HPDE6-E6E7 (cell line): ENCODE measurements around the gene SOST.

ENCODE experiments used
- DNase-seq: peaks from one replicate; pipeline ENCODE4 v3.0.0; 2011; ENCODE audit warnings: missing footprints; ENCODE audit errors: extremely low spot score

The SOST gene

DNA sequence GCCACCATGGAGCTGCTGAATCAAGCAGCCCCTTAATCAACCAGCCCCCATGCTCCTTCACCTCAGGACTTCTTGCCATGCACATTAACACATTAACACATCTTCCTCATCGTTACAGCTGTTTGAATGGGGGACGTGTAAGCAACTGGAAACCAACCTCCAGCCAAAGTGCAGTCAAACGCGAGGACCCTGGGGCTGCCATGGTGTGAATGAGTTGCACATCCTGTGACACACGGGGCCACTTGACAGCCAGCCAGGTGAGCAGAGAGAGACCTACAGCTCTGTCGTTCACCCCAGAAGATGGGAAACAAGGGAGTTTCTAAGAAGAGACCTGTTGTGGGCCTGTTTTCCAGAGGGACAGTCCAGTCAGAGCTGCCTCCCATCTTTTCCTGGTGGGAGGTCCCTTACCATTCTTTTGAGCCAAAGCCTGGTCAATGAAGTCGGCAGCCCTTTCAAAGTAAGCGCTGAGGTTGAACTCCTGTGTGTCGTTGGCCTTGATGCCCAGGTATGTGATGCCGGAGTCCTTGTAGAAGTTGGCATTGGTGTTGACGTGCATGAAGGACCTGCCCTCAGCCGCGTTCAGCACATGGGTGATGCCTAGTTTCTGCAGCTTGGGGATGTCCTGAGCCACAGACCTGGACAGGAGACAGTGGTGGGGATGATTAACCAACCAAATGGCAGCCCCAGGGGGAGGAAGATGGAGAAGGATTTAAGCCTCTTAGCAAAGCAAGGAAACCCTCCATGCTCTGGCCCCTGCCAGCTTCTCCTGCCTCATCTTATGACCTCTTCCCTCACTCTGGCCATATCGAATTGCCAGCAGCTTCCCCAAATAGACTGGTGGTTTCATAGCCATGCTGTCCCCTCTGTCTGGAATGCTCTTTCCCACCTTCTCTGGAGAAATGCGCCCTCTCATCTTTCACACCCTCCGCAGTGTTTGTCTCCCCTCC, 16.0 kb upstream of the SOST start:
- no peak for DNase-seq

DNA sequence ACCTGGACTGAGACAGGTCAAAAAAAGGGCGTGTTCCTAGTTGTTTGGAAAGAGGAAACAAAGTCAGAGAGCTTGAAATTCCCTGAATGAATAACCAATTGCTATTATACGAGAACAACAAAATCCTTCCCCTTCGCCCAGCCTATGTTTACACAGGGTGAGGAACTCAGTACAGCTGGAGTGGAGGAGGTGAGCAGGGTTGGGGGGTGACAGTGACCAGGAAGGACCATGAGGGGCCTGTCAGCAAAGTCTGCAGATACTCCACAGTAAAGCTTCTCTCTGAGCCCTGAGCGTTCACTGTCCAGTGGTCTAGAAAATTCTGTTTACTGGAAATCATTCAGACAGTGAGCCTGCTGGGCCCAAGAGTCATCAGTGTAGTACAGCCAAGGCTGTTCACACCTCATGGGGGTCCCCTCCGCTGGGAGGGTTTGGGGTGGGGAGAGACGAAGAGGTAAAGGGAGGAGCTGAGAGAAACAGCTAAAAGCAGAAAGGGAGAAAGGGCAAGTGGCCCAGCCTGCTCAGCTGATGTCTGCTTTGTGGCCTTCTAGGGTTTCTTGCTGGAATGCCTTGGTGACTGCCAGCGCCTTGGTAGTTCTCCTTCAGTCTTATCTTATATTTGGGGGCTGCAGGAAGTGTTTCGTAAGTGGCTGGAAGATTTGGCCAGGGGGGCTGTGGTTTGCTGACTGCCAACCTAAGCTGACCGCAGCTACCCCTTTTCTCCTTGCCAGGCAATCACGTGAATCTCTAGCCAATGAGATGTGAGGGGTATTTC, 14.5 kb upstream of the SOST start:
- no peak for DNase-seq

DNA sequence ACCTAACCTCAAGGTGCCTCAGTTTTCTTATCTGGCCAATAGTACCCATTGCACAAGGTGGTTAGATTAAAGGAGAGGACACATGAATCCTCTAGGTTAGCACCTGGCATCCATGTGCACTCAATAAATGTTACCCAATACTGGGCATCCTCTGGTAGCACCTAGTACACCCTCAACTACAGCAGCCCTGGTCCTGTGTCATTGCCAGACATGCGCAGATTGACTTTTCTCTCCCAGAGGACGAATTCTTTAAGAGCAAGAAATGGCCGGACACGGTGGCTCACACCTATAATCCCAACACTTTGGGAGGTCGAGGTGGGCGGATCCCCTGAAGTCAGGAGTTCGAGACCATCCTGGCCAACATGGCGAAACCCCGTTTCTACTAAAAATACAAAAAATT, 12.9 kb upstream of the SOST start:
- DNase-seq: no peak

- DNase-seq: no peak
These were observed 12.4 kb upstream of the SOST start for GRCh38 chr17:43770957-43771356.

GRCh38 chr17:43769859-43770258, 11.3 kb upstream of the SOST start:
- DNase-seq: no peak

DNA sequence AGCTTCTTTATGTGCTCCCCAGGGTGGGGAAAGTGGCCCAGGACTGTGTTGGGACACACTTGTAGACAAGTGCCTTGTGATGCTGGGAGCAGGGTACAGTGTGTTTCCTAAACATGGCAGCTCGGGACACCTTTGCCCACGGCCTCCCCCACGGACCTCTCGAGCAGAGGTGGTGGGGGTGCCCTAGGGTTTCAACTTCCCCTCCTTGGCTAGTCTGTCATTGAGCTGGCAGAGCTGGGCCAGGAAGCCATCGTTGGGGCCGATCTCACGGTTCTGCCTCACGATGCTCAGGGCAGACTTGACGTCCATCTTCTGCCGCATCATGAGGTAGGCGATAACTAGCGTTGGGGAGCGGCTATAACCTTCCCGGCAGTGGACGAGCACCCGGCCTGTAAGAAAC, 10.8 kb upstream of the SOST start:
- no peak for DNase-seq

GRCh38 chr17:43768943-43769342, 10.4 kb upstream of the SOST start:
- no peak for DNase-seq

DNA sequence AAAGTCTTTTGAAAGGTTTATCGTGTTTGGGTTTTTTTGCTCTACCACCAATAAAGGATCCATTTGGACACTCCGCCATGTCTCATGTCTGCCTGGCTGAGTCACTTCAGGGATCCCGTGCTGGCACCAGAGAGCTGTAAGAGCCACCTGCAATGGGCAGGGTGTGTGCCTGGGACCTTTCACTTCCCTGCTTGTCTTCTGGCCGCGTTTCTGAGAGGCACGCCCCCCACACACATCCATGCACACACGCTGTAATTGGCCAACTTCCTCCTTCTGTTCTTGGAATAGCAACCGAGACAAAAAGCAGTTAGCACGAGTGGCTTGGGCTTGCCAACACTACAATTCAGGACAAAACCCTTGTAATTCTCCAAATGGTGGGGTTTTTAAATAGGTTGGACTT, 9.8 kb upstream of the SOST start:
- DNase-seq: no peak

- no peak for DNase-seq
These were observed 9.1 kb upstream of the SOST start for GRCh38 chr17:43767713-43768059.

DNA sequence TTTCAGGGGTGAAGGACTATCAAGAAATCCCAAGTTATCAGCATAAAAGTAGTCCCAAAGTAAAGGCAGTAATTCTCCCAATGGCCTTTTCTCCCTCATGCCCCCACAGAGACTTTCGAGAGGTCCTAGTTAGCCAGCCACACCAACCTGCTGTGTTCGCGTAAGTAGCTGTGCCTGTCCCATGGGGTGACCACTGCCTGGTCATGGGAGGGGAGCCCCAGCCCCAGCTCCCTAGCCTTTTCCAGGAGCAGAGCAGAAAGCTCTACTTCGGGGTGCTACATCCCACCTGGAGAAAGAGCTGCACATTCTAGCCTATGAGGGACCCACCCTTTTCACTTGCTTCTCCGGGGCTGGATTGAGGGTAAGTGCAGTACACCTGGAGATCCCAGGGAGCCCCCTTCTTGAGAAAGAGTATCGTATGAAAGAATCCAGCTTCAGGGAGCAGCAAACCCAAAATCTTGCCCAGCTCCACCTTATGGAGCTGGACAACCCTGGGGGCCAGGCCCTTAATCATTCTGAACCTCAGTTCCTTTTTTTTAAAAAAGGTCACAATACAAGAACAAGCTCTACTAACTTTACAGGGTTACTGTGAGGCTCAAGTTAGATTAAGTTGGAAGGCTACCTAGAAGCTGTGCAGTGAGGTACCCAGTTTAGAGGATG, 8.6 kb upstream of the SOST start:
- no peak for DNase-seq

- DNase-seq: no peak
These were observed 7.9 kb upstream of the SOST start for GRCh38 chr17:43766413-43767052.

DNA sequence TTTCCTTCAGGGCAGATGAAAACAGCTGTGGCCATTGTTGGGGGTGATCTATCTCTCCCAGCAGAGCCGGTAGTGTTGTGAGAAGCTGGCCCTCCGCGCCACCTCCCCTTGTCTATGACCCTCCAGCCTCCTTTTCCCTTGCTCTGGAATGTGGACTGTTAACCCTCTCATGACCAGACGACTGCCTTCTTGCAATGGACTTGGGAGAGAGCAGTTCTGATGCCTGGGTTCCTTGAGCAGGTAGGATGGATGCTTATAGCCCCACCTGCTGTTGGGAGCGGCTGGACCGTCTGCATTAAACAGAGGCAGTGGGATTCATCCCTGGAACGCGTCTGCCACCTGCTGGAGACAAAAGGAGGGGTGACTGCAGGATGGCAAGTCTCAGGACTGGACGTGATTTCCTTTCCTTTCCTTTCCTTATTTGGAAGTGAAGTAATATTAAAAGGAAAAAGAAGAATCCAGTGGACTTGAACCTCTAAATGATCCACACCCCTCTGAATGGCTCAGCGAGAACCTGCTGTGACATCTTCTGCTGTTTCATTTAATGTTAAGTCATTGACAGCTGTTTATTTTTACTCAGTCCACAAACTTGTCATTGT, 1.8 kb upstream of the SOST start:
- peak; percentile 96 for DNase-seq

DNA sequence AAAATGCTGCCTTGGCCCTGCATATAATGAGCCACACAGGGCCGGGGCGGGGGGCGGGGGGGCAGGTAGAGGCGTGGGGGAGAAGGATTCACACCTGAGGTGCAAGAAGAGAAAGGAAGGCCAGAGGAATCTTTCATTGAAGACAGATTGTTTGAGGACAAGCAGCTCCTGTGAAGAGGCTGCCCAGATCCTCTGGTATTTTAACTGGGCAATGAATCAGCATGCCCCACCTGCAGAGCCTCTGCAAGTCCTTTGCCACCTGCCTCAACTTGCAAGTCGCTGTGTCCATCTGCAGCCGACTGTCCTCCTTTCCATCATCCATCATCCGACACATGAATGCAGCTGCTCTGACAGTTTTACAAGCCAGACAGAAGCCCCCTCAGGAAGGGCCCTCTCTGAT, 1.2 kb upstream of the SOST start:
- peak; percentile 63 for DNase-seq

DNA sequence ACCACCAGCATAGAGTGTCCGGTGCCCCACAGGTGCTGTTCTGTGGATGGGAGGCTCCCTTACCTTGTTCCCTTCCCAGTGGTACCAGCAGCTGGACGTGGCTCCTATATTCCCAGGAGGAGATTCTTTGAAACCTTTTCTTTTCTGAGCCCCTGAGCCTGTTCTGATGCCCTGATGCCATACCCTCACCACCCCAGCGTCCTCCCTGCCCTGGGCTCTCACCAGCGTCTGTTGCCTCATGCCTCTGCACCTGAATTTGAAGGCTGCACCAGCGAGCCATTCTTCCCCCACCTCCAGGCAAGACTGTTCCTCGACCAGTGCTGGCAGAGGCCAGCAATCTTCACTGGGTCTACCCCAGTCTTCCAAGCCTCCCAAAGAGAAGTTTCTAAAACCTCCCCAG, 505 bp downstream of the SOST start:
- DNase-seq: no peak

GRCh38 chr17:43757171-43757660, 1.4 kb downstream of the SOST start:
- no peak for DNase-seq

DNA sequence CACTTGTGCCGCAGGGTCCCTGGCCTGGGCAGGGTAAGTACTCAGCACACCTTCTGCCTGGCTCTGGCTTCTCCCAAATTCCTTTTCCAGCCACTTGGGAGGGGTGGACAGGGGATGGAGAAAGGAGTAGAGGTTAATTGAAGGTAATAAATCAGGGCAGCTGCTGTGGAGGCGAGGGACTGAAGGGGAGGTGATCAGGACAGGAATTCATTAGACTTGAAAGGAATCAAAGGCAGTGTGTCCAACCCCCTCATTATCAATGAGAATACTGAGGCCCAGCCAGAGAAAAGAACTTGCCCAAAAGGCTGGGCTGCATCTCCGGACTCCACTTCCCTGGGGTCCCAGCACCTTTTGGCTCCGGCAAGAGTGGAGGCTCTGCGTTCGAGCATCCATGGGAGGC, 2.4 kb downstream of the SOST start:
- no peak for DNase-seq

DNA sequence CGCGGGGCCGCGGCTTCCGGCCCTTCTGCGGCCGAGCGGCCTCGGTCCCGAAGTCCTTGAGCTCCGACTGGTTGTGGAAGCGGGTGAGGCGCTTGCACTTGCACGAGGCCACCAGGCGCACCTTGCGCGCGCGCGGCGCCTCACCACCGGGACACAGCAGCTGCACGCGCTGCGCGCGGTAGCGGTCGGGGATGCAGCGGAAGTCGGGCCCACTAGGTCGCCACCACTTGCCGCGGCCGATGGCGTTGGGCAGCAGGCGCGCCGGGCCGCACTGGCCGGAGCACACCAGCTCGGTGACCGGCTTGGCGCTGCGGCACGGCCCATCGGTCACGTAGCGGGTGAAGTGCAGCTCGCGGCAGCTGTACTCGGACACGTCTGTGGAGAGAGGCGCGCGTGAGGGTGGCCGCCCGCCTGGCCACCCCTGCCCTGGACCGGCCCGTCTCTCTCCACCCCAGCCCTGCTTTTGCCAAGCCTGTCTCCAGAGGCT, 3.2 kb downstream of the SOST start:
- DNase-seq: no peak

DNA sequence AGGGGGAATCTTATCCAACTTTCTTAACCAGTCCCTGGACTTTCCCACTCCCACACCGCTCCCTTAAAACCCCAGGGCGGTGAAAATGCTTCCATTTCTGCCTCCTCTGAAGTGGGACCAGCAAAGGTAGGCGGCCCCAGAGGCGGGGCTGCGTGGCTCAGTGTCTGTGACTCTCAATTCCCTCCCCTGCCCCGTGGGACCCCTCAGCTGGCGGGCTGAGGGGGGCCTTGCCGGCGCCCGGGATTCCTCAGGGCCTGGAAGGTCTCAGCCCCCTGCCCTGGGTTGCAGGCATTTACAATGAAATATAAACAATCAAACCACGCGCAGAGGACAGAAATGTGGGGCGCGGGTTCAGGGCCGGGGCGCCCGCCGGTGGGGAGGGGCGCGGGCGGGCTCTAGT, 3.6 kb downstream of the SOST start:
- DNase-seq: no peak

- DNase-seq: no peak
These were observed 5.0 kb downstream of the SOST start for GRCh38 chr17:43753493-43754129.

DNA sequence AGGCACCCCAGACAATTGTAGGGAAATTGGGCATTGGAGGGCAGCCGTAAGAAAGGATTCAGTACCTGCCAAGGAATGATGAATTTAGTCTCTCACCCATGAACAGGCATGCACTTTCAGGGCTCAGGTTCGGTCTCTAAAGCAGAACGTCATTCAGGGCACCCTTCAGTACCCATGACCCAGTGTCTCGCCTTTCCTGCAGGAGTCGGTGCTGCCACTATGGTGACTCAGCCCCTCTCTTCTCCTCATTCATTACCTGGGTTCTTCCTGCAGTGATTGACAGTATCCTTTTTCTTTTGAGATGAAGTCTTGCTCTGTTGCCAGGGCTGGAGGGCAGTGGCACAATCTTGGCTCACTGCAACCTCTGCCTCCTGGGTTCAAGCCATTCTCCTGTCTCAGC, 8.4 kb downstream of the SOST start:
- peak; percentile 41 for DNase-seq

DNA sequence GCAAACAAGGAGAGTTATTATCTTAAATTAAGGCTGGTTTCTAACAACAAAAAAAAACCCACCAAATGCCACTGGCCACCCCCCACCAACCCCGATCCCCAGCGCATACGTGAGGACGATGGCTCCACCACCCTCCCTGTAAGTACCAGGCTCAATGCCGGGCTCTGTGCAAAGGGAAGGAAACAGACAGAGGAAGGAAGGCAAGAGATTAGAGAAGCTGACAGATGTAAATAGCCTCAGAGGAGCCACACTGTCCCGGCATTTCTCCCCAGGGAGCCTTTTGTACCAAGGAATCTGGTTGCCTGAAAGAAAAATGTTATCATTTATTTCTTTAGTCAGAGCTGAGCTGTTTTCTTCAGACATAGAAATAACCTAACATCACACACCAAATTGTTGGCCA, 13.1 kb downstream of the SOST start:
- DNase-seq: no peak
